GM18505 (cell line): Measurements from ENCODE around the gene HGF.

Experiments
- ATAC-seq: cut with Tn5 transposase; IDR thresholded peaks from one replicate; pipeline ENCODE4 v1.9.1; 2021; ENCODE audit not compliant: unreplicated experiment
- POLR2A ChIP-seq: IDR thresholded peaks from 4 replicates; pipeline ENCODE4 v1.6.1; 2011; ENCODE audit warnings: borderline replicate concordance; ENCODE audit not compliant: insufficient read depth, insufficient read length; ENCODE audit errors: extremely low read depth

HGF gene

DNA sequence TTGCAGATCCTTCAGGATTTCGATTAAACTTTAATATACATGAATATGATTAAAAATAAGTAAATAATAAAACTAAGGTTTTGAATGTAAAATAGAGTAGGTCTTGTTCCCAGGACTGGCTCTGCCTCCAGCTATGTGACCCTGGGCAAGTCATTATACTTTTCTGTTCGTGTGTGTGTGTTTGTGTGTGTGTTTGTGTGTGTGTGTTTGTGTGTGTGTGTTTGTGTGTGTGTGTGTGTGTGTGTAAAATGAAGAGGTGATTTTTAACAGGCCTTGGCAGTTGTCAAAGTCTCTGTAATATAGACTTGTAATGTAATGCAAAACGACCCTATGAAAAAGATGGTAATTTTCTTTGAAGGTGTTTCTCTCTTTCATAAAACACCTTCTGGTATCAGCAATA is 79.2 kb downstream of the HGF start:
- ATAC-seq = no peak
- no peak for TF ChIP-seq POLR2A

- ATAC-seq = no peak
- no peak for TF ChIP-seq POLR2A
Observed at GRCh38 chr7:81690251-81690650, 79.6 kb downstream of the HGF start.

GRCh38 chr7:81688622-81689411 is 81.0 kb downstream of the HGF start:
- ATAC-seq = no peak
- no peak for TF ChIP-seq POLR2A

GRCh38 chr7:81687062-81687461 is 82.8 kb downstream of the HGF start:
- TF ChIP-seq POLR2A = no peak
- no peak for ATAC-seq

DNA sequence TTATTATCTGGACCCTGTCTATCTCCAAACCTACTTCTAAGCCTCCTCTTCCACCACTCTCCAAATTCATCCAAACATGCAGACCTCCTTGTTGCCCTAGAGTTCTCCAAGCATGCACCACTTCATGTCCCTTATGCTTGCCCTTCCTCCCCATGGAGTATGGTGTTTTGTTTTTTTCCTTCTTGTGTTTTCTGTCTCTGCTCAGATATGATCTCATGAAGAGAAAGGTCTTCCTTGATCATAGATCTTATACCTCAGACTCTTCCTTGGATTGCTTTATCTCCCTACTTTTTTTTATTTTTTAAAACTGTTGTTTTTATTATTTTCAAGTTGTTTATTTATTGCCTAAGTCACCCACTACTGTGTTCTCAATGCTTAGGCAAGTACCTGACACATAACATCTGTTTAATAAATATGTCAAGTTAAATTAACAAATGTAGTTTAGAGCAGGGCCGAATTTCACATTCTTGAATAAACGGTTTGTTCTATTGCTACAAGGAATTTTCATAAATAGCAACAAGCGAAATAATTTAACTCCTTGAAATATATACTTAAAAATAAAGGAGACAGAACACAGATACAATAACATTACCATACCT is 84.5 kb downstream of the HGF start:
- TF ChIP-seq POLR2A = no peak
- ATAC-seq = no peak

DNA sequence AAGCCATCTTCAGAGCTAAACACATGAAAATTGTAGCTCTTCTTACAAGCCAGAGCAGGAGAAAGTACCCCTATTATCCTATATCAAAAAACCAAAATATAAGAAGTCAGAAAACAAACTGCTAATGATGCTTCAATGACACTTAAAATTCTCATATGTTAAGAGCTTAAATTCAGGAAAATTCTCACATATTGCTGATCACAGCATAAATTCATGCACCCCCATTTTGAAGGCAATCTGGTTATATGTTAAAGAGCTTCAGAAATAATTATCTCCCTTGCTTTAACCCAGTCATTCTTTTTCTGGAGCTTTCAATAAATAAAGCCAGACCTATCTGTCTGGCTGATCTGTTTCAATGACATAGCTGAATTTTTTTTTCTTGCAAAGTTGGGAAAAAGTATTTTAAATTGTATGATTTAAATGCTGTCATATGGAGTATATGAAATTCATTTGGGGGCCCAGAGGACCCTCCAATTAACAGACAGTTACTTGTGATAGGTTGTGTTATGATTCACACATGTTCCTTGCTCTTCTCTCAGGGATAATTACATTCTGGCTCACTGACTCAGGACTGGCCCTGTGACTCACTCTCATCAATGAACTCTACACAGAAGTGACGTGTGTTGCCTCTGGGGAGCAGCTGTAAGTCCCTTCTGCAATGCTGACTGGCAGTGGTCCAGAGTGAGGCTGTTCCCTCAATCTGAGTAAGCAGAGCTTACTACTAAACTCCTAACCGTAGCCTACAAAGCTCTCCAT is 85.2 kb downstream of the HGF start:
- TF ChIP-seq POLR2A = no peak
- peak; percentile 95 for ATAC-seq

- ATAC-seq = no peak
- TF ChIP-seq POLR2A = no peak
Observed at GRCh38 chr7:81684033-81684432, 85.8 kb downstream of the HGF start.

GRCh38 chr7:81682873-81683272 is 87.0 kb downstream of the HGF start:
- no peak for ATAC-seq
- TF ChIP-seq POLR2A = no peak

GRCh38 chr7:81680120-81680519 is 89.7 kb downstream of the HGF start:
- no peak for ATAC-seq
- TF ChIP-seq POLR2A = no peak

DNA sequence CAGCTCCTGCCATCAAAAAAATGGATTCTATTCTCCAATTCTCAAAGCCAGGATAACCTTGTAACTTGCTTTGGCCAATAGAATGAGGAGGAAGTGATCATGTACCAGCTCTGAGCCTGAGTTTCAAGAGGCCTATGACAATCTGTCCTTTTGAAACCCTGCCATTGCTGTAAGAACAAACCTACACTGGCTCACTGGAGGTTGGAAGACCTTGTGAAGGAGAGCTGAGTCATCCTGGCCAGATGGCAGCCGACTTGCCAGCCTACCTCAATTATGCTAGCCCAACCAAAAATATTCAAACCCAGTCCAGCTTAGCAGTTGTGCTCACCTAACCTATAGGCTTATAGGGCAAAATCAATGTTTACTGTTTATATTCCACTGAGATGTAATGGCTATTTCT is 93.0 kb downstream of the HGF start:
- TF ChIP-seq POLR2A = no peak
- ATAC-seq = peak; percentile 46

- no peak for TF ChIP-seq POLR2A
- ATAC-seq = no peak
Observed at GRCh38 chr7:81676105-81676811, 93.6 kb downstream of the HGF start.

GRCh38 chr7:81674431-81674830 is 95.4 kb downstream of the HGF start:
- no peak for TF ChIP-seq POLR2A
- ATAC-seq = no peak

DNA sequence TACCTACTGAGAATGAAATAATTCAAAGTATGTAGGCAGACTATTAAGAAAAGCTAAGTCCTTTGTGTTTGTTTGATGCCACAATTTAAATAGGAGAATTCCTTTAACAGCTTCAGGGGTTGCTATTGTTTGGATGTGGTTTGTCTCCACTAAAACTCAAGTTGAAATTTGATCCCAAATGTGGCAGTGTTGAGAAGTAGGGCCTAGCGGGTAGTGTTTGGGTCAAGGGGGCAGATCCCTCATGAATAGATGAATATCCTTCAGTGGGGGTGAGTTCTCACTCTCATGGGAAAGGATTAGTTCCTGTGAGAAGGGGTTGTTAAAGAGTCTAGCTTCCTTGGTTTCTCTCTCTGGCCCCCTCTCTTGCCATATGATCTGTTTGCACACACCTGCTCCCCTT is 97.0 kb downstream of the HGF start:
- TF ChIP-seq POLR2A = no peak
- ATAC-seq = no peak
